AG10803 (cell line): ENCODE data around the gene PLA2R1.

Source experiments
- DNase-seq: peaks from one replicate; pipeline ENCODE4 v3.0.0; 2010; ENCODE audit warnings: low read depth
- H3K4me3 ChIP-seq: 2 replicates; pipeline ENCODE4 v1.5.1; 2011; ENCODE audit warnings: mild to moderate bottlenecking, low read length, control low read depth
- CTCF ChIP-seq: conservative IDR thresholded peaks from 2 replicates; pipeline ENCODE4 v1.5.1; 2011; ENCODE audit warnings: mild to moderate bottlenecking, low read length, control low read depth, inconsistent platforms

The PLA2R1 gene

GRCh38 chr2:160034396-160034795 is 28.0 kb downstream of the PLA2R1 start:
- no peak for DNase-seq
- TF ChIP-seq CTCF = no peak
- H3K4me3 ChIP-seq = no peak overlapping the region

- TF ChIP-seq CTCF = no peak
- peak; percentile 74 for DNase-seq
- no peak overlapping the region for H3K4me3 ChIP-seq
Measured at GRCh38 chr2:160033732-160034392, 28.6 kb downstream of the PLA2R1 start.

GRCh38 chr2:160029270-160029628 is 33.2 kb downstream of the PLA2R1 start:
- no peak for DNase-seq
- no peak for TF ChIP-seq CTCF
- H3K4me3 ChIP-seq = no peak overlapping the region

GRCh38 chr2:160028431-160029269 is 33.8 kb downstream of the PLA2R1 start:
- peak; percentile 59 for DNase-seq
- no peak for TF ChIP-seq CTCF
- H3K4me3 ChIP-seq = no peak overlapping the region

GRCh38 chr2:160022162-160022561 is 40.3 kb downstream of the PLA2R1 start:
- no peak for DNase-seq
- no peak overlapping the region for H3K4me3 ChIP-seq
- TF ChIP-seq CTCF = peak; percentile 26

- TF ChIP-seq CTCF = no peak
- no peak for DNase-seq
- H3K4me3 ChIP-seq = no peak overlapping the region
Measured at GRCh38 chr2:160019374-160020090, 42.9 kb downstream of the PLA2R1 start.

- DNase-seq = no peak
- no peak for TF ChIP-seq CTCF
- no peak overlapping the region for H3K4me3 ChIP-seq
Measured at GRCh38 chr2:160015746-160016145, 46.7 kb downstream of the PLA2R1 start.
